Neuron (in vitro differentiated cells): ENCODE results near the gene SHANK2.
"Not testable (repeated sequence)": the region's sequence is repeated elsewhere in the genome, so short reads cannot be mapped to it uniquely, and the experiment has no call there.

Experiments used
- H2AFZ ChIP-seq: one replicate; pipeline ENCODE4 v1.6.1; 2013; ENCODE audit warnings: low read depth, mild to moderate bottlenecking, inconsistent platforms, low read length, moderate library complexity
- H3K27me3 ChIP-seq: one replicate; pipeline ENCODE4 v1.6.1; 2013; ENCODE audit warnings: low read length; ENCODE audit not compliant: insufficient read depth
- H3K36me3 ChIP-seq: one replicate; pipeline ENCODE4 v1.6.1; 2013; ENCODE audit warnings: low read length; ENCODE audit not compliant: insufficient read depth
- H3K4me1 ChIP-seq: one replicate; pipeline ENCODE4 v1.6.1; 2013; ENCODE audit warnings: low read length; ENCODE audit not compliant: insufficient read depth
- H3K4me3 ChIP-seq: 2 replicates; pipeline ENCODE4 v1.5.1; 2013; ENCODE audit warnings: mild to moderate bottlenecking, low read length, moderate library complexity
- H3K9me3 ChIP-seq: one replicate; pipeline ENCODE4 v1.6.1; 2013; ENCODE audit warnings: low read length

Gene SHANK2

DNA sequence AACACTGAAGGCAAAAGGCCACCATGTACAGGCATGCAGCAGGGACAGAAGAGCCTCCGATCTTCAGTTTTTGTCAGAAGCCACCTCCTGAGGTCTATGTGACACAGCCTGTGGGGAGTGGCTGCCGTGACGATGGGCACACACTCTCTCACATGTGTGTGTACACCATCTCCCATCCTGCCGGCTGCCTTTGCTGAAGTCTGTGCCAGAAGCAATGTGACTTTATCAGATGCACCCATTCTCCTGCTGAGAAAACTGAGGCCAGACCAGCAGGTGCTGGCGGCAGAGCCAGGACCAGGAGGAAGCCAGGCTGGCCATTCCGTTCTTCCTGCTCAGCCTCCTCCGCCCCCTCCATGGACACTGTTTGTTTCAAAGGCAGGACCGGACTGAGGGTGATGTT lies 16.7 kb downstream of the SHANK2 start:
- H3K4me3 ChIP-seq: no peak overlapping the region
- no peaks in the 10 kb centered on the region for H3K27me3 ChIP-seq
- H3K36me3 ChIP-seq: no peaks in the 10 kb centered on the region
- H3K9me3 ChIP-seq: no peaks in the 10 kb centered on the region
- H3K4me1 ChIP-seq: no peaks in the 10 kb centered on the region
- H2AFZ ChIP-seq: no peak overlapping the region

- H3K4me3 ChIP-seq, H3K9me3 ChIP-seq, H3K4me1 ChIP-seq: not testable (repeated sequence)
These were observed 18.2 kb downstream of the SHANK2 start for GRCh38 chr11:71233896-71234852.

GRCh38 chr11:71232364-71232763 lies 20.0 kb downstream of the SHANK2 start:
- H3K27me3 ChIP-seq: no peaks in the 10 kb centered on the region
- H3K4me3 ChIP-seq: no peak overlapping the region
- H3K4me1 ChIP-seq: no peaks in the 10 kb centered on the region
- H3K36me3 ChIP-seq: no peaks in the 10 kb centered on the region
- H2AFZ ChIP-seq: no peak overlapping the region
- H3K9me3 ChIP-seq: no peaks in the 10 kb centered on the region

More at GRCh38 chr11:71233896-71234852, 18.2 kb downstream of the SHANK2 start:
- H3K27me3 ChIP-seq, H3K36me3 ChIP-seq, H2AFZ ChIP-seq: not testable (repeated sequence)

DNA sequence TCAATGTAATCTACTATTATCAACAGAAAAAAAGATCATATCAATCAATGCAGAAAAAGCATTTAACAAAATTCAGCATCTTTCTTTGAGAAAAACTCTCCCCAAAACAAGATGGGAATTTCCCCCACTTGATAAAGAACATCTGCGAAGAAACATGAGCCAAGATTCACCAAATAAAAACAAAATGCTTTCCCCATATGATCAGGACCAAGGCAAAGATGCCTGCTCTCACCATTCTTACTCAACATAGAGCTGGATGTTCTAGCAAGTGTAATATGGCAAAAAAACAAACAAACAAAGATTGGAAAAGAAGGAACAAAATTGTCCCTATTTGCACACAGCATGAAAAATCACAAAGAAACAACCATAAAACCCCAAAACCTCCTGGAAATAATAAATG lies 23.4 kb downstream of the SHANK2 start:
- Histone ChIP-seq H3K27me3 (no peaks in the 10 kb centered on the region), H3K9me3 (no peaks in the 10 kb centered on the region), H3K4me3 (no peak overlapping the region), H3K36me3 (no peaks in the 10 kb centered on the region), H3K4me1 (no peaks in the 10 kb centered on the region), H2AFZ (no peak overlapping the region)

DNA sequence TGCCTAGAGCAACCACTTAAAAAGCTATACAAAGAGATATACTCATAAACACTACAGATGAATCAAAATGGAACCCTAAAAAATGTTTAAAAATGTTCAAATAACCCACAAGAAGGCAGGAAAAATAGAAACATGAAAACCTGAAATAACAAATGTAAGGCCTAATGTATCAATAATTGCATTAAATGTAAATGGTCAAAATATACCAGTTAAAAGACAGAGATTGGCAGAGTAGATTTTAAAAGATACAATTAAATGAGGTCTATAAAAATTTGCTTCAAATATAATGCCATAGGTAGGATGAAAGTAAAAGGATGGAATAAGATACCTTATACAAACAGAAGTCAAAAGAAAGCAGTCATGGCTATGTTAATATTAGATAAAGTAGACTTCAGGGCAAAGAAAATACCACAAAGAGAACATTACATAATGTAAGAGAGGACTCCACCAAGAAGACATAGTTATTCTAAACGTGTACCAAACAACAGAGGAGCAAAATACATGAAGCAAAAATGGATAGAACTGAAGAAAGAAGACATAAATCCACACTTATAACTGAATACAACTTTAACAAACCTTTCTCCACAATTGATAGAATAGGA lies 25.2 kb downstream of the SHANK2 start:
- H3K4me1 ChIP-seq: no peaks in the 10 kb centered on the region
- no peak overlapping the region for H3K4me3 ChIP-seq
- no peak overlapping the region for H2AFZ ChIP-seq
- H3K27me3 ChIP-seq: no peaks in the 10 kb centered on the region
- no peaks in the 10 kb centered on the region for H3K36me3 ChIP-seq
- no peaks in the 10 kb centered on the region for H3K9me3 ChIP-seq

DNA sequence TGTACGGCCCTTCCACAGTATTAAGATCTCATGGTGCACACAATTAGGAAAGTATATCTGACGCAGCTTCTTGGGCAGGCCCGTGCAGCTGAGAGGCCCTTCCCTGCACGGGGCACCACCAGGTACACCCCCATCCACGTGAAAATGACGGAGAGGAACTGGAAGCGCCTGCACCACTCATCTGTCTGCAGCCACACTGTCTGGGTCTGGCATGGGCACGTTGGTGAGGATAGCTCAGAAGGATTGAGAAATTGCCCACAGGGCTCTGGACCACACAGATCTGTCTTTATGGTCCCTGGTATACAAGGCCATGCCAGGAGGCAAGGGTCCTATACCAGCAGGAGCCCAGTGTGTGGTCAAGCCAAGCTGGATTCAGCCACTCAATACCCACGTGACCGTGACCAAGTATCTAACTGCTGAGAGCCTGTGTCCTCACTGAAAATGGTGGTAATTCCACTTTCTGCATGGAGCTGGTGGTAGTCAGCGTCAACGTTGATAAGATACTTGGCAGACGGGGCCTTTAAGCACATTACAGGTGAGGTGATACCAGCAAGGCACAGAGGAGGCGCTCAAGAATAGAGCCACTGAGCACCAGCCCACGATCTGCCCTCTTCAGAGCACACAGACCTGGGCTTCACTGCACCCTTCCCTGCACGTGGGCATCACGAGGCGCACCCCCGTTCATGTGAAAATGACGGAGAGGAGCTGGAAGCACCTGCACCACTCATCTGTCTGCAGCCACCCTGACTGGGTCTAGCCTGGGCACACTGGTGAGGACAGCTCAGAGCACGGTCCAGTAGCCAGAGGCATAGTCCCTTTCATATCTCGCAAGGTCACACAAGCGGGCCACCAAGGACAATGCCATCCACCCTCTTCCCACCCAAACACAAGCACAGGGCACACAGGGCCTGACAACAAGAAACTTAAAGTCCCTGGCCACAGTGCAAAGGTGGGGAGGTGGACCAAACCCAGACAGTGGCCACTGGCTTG lies 28.4 kb downstream of the SHANK2 start:
- H3K4me3 ChIP-seq: no peak overlapping the region
- no peaks in the 10 kb centered on the region for H3K4me1 ChIP-seq
- no peak overlapping the region for H2AFZ ChIP-seq
- H3K36me3 ChIP-seq: no peaks in the 10 kb centered on the region
- H3K27me3 ChIP-seq: no peaks in the 10 kb centered on the region
- no peaks in the 10 kb centered on the region for H3K9me3 ChIP-seq

DNA sequence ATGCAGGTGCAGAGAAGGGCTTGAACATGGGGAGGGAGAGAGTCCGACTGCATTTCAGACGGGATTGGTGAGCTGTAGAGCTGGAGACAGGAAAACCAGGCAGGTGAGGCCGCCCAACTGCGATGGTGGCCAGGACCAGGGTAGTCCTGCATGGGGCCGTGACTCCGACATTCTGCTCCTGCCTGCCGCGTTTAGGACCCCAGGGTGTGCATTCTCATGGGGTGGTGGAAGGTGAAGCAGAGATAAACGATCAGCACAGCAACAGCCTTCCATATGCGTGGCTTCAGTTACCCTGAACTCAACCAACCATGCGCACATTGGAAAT lies 29.3 kb downstream of the SHANK2 start:
- no peaks in the 10 kb centered on the region for H3K9me3 ChIP-seq
- no peaks in the 10 kb centered on the region for H3K36me3 ChIP-seq
- no peaks in the 10 kb centered on the region for H3K27me3 ChIP-seq
- no peak overlapping the region for H2AFZ ChIP-seq
- no peaks in the 10 kb centered on the region for H3K4me1 ChIP-seq
- H3K4me3 ChIP-seq: no peak overlapping the region

GRCh38 chr11:71222318-71223080 lies 29.9 kb downstream of the SHANK2 start:
- H3K36me3 ChIP-seq: no peaks in the 10 kb centered on the region
- no peak overlapping the region for H2AFZ ChIP-seq
- H3K9me3 ChIP-seq: no peaks in the 10 kb centered on the region
- no peak overlapping the region for H3K4me3 ChIP-seq
- H3K4me1 ChIP-seq: no peaks in the 10 kb centered on the region
- H3K27me3 ChIP-seq: no peaks in the 10 kb centered on the region

GRCh38 chr11:71221821-71222220 lies 30.6 kb downstream of the SHANK2 start:
- H3K27me3 ChIP-seq: no peaks in the 10 kb centered on the region
- no peaks in the 10 kb centered on the region for H3K9me3 ChIP-seq
- H3K4me3 ChIP-seq: no peak overlapping the region
- H2AFZ ChIP-seq: no peak overlapping the region
- no peaks in the 10 kb centered on the region for H3K36me3 ChIP-seq
- no peaks in the 10 kb centered on the region for H3K4me1 ChIP-seq

DNA sequence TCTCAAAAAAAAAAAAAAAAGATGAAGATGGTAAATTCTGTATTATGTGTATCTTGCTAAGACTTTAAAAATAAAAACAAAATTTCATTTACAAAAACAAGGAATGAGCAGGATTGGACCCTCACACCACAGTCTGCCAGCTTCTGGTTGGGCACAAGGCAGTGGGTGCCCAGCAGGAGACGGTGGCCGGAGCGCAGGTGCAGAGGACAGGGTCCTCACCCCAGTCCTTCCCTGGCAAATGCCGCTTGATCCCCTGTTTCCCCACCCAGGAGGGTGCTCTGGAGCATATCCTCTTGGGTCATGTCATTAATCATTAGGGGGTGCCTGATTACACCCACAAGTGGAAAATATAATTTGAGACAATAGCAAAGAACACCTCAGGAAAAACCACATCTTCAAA lies 31.2 kb downstream of the SHANK2 start:
- Histone ChIP-seq H3K9me3 (no peaks in the 10 kb centered on the region), H3K27me3 (no peaks in the 10 kb centered on the region), H2AFZ (no peak overlapping the region), H3K36me3 (no peaks in the 10 kb centered on the region), H3K4me3 (no peak overlapping the region), H3K4me1 (no peaks in the 10 kb centered on the region)

DNA sequence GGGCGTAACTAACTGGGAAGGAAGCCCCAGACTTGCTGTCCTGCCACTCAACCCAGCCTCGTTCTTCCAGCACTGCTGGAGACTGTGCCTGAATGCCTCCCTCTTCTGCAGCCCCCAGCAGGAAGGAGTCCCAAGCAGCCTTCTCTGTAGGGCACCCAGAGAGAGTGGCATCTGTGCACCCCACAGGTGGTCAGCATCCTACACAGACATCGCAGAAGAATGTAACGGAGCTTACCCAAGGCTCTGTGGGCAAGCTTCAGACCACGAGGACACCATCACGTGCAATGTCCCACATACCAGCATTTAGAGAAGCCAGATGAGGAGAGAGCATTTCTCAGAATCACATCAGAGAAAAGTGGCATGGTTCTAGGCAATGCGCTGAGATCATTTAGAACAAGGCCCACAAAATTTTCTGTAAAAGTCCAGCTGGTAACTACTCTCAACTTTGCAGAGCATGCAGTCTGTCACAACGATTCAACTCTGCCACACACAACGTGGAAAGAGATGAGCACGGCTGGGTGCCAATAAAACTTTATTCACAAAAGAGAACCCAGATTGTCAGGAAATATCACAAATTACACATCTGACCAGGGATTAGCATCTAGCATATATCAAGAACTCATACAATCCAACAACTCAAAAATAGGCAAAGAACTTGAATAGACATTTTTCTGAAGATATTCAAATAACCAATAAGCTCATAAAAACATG lies 33.4 kb downstream of the SHANK2 start:
- Histone ChIP-seq H3K9me3 (no peaks in the 10 kb centered on the region), H2AFZ (no peak overlapping the region), H3K4me1 (no peaks in the 10 kb centered on the region), H3K27me3 (no peaks in the 10 kb centered on the region), H3K36me3 (no peaks in the 10 kb centered on the region), H3K4me3 (no peak overlapping the region)

- Histone ChIP-seq H3K36me3 (no peaks in the 10 kb centered on the region), H3K9me3 (no peaks in the 10 kb centered on the region)
These were observed 36.9 kb downstream of the SHANK2 start for GRCh38 chr11:71215425-71215965.

More at GRCh38 chr11:71215425-71215965, 36.9 kb downstream of the SHANK2 start:
- Histone ChIP-seq H3K4me1 (no peaks in the 10 kb centered on the region), H3K27me3 (no peaks in the 10 kb centered on the region), H3K4me3 (no peak overlapping the region), H2AFZ (no peak overlapping the region)
